GM21515 (cell line): ENCODE measurements around the gene ATP6V0C.
A peak's percentile ranks its signal among the peaks of the same experiment; 100 is the strongest.
"Not testable (repeated sequence)": the region's sequence is repeated elsewhere in the genome, so short reads cannot be mapped to it uniquely, and the experiment has no call there.

Experiments
- ATAC-seq: cut with Tn5 transposase; IDR thresholded peaks from one replicate; pipeline ENCODE4 v1.9.1; 2021; ENCODE audit not compliant: unreplicated experiment

The ATP6V0C gene

GRCh38 chr16:2527071-2527783, 13.5 kb downstream of the ATP6V0C start:
- ATAC-seq: no peak

GRCh38 chr16:2527784-2528100, 14.0 kb downstream of the ATP6V0C start:
- no peak for ATAC-seq

- no peak for ATAC-seq
Measured at GRCh38 chr16:2528161-2529060, 14.7 kb downstream of the ATP6V0C start.

- ATAC-seq: no peak
Measured at GRCh38 chr16:2529061-2529931, 15.5 kb downstream of the ATP6V0C start.

GRCh38 chr16:2529961-2530628, 16.3 kb downstream of the ATP6V0C start:
- no peak for ATAC-seq

- ATAC-seq: no peak
Measured at GRCh38 chr16:2530629-2531318, 17.0 kb downstream of the ATP6V0C start.

- ATAC-seq: no peak
Measured at GRCh38 chr16:2531371-2531695, 17.6 kb downstream of the ATP6V0C start, which contains the start of gene CEMP1. TSS of gene CEMP1 (minus strand) at chr16:2531408. CDS start at chr16:2531073, 335 bp downstream.

- ATAC-seq: peak; percentile 75
Measured at GRCh38 chr16:2531696-2532493, 18.1 kb downstream of the ATP6V0C start.

GRCh38 chr16:2532494-2533141, 18.9 kb downstream of the ATP6V0C start:
- ATAC-seq: no peak

GRCh38 chr16:2533142-2533755, 19.5 kb downstream of the ATP6V0C start:
- ATAC-seq: not testable (repeated sequence)

GRCh38 chr16:2533912-2534311, 20.2 kb downstream of the ATP6V0C start:
- no peak for ATAC-seq

GRCh38 chr16:2534335-2534734, 20.6 kb downstream of the ATP6V0C start:
- not testable (repeated sequence) for ATAC-seq

GRCh38 chr16:2535625-2536013, 21.9 kb downstream of the ATP6V0C start:
- no peak for ATAC-seq

GRCh38 chr16:2537451-2538379, 24.0 kb downstream of the ATP6V0C start, which contains the start of gene PDPK1:
TSS of gene PDPK1 (plus strand) at chr16:2538021. CDS start at chr16:2538113, 92 bp downstream.
- peak; percentile 71 for ATAC-seq

GRCh38 chr16:2539192-2539844, 25.6 kb downstream of the ATP6V0C start:
- not testable (repeated sequence) for ATAC-seq

GRCh38 chr16:2539845-2540458, 26.2 kb downstream of the ATP6V0C start:
- not testable (repeated sequence) for ATAC-seq
